ENCODE results near the gene MPP3.

The MPP3 gene

DNA sequence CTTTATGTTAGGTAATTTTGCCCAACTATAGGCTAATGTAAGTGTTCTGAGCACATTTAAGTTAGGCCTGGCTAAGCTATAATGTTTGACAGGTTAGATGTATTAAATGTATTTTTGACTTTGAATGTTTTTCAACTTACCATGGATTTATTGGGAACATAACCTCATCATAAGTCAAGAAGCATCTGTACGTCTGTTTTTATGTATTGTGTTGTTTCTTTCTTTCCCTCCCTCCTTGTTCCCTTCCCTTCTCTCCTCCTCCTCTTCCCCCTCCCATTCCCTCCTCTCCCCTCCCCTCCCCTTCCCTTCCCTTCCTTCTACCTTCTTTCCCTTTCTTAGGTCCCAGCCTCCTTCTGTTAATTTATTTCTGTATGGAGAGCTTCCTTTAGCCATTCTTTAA is 43.5 kb downstream of the MPP3 start:
- DNase-seq (ENCODE audit: insufficient read length, low spot score) (no peak), FAIRE-seq (no peak)
- TF ChIP-seq, protein P1, sequence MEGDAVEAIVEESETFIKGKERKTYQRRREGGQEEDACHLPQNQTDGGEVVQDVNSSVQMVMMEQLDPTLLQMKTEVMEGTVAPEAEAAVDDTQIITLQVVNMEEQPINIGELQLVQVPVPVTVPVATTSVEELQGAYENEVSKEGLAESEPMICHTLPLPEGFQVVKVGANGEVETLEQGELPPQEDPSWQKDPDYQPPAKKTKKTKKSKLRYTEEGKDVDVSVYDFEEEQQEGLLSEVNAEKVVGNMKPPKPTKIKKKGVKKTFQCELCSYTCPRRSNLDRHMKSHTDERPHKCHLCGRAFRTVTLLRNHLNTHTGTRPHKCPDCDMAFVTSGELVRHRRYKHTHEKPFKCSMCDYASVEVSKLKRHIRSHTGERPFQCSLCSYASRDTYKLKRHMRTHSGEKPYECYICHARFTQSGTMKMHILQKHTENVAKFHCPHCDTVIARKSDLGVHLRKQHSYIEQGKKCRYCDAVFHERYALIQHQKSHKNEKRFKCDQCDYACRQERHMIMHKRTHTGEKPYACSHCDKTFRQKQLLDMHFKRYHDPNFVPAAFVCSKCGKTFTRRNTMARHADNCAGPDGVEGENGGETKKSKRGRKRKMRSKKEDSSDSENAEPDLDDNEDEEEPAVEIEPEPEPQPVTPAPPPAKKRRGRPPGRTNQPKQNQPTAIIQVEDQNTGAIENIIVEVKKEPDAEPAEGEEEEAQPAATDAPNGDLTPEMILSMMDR (IDR thresholded peaks at IDR 0.05; ENCODE audit: insufficient read depth, missing control alignments) = no peak

- no peak for DNase-seq (ENCODE audit: insufficient read length, low spot score)
- FAIRE-seq = no peak
- TF ChIP-seq, protein P1 (IDR thresholded peaks at IDR 0.05; ENCODE audit: insufficient read depth, missing control alignments) = no peak
Observed at GRCh38 chr17:43788540-43788939, 44.4 kb downstream of the MPP3 start.

DNA sequence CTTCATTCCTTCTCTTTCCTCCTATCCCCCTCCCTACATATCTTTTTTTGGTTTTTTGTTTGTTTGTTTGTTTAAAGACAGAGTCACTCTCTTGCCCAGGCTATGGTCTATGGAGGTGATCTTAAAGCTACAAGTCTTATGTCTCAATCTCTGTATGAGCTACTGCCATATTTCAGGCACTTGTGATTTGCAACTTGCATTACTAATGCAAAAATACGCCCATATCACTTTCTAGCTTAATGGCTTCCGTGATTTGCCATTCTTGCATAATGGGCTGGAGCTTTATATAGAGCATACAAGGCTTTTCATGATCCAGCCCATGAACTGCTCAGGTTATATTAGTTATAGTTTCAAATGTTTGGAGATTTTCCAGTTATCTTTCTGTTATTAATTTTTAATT is 45.2 kb downstream of the MPP3 start:
- DNase-seq (ENCODE audit: insufficient read length, low spot score) (no peak), FAIRE-seq (no peak)
- TF ChIP-seq, protein P1 (IDR thresholded peaks at IDR 0.05; ENCODE audit: insufficient read depth, missing control alignments) = no peak

- FAIRE-seq (no peak), DNase-seq (ENCODE audit: insufficient read length, low spot score) (no peak)
- TF ChIP-seq, protein P1 (IDR thresholded peaks at IDR 0.05; ENCODE audit: insufficient read depth, missing control alignments) = no peak
Observed at GRCh38 chr17:43784628-43785101, 48.3 kb downstream of the MPP3 start.

DNA sequence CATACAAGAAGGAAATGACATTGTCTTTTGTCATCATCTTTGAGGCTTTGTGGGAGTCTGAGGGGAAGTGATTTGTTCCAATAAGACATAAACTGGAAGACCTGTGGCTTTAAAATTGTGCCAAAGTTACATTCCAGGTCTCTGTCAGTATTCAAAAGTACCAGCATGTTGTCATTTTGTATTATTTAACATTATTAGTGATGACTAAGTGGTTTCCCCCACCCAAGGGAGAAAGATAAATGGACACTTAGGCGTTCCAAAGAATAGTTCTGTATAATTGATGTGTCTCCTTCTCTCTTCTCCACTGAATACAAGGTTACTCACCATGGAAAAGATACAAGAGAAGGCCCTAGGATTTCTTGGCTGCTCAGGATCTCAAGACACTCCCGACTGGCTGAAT is 48.9 kb downstream of the MPP3 start:
- no peak for FAIRE-seq
- no peak for DNase-seq (ENCODE audit: insufficient read length, low spot score)
- TF ChIP-seq, protein P1 (IDR thresholded peaks at IDR 0.05; ENCODE audit: insufficient read depth, missing control alignments) = no peak

DNA sequence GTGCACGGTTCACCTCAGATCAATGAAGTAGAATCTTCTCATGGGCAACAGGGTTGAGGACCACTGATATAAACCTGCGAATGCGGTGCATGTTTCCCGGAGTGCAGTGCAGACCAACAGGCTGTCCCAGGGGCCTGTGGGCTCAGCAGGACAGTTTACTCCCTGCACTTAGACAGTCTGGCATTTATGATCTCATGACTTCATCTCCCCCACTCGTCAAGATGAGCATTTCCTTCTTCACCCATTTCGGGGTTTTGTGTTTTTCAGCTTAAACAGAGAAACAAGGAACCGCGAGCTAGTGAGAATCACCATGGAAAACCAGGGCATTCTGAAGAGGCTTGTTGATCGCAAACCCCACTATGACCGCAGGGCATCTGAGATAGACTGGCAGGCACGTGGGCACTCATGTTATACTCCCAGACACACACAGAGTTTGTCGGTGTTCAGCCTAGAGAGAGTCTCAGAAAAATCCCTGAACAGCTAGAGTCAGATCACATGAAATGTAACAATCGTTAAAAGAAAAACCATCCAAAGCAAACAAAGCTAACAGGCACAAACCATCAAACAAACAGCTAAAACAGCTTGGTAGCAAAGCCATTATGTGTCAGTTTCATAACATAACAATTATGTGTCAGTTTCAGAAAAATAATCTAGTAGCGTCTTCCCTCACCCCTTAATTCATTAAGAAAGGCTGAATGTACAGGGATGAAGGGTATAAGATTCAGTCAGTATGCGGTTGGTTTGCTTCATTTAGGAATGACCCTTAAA is 49.8 kb downstream of the MPP3 start:
- FAIRE-seq (no peak), DNase-seq (ENCODE audit: insufficient read length, low spot score) (no peak)
- TF ChIP-seq, protein P1 (IDR thresholded peaks at IDR 0.05; ENCODE audit: insufficient read depth, missing control alignments) = no peak

- DNase-seq (ENCODE audit: insufficient read length, low spot score) (no peak), FAIRE-seq (no peak)
- TF ChIP-seq, protein P1 (IDR thresholded peaks at IDR 0.05; ENCODE audit: insufficient read depth, missing control alignments) = no peak
Observed at GRCh38 chr17:43780135-43780534, 52.8 kb downstream of the MPP3 start, which contains the start of gene CFAP97D1. CFAP97D1 (plus strand) TSS chr17:43780435; CDS start chr17:43780463, 28 bp downstream.
